ENCODE measurements around the gene C1orf210. TPM values are rescaled to one million over a fixed set of nuclear protein-coding genes. Genes with fewer than 3 reads are reported as not detected.

The C1orf210 gene
- total RNA-seq, 1 experiment from 2014 or later = 16.8 TPM

GRCh38 chr1:43280692-43281091 is 4.7 kb downstream of the C1orf210 start:
- H3K27me3 Mint-ChIP-seq (ENCODE audit: unreplicated experiment) = no peaks in the 10 kb centered on the region
- BruUV-seq (replicated peaks) = no TSS peak
- DNase-seq = no peak

GRCh38 chr1:43279666-43280065 is 5.7 kb downstream of the C1orf210 start:
- peaks cover 10% of the 10 kb centered on the region for H3K4me1 Mint-ChIP-seq (ENCODE audit: low read depth, unreplicated experiment)
- CTCF ChIA-PET = no interaction called here
- no TSS peak for BruUV-seq (replicated peaks)
- peaks cover 27% of the 10 kb centered on the region for H3K36me3 Mint-ChIP-seq (ENCODE audit: insufficient read depth, unreplicated experiment)
- intact Hi-C loops (cut with micrococcal nuclease; ENCODE audit: unreplicated experiment) = no loop called here
- no peak for TF ChIP-seq CTCF (IDR thresholded peaks at IDR 0.05; ENCODE audit: unreplicated experiment)
- DNase-seq = no peak
- H3K27ac Mint-ChIP-seq (ENCODE audit: unreplicated experiment) = no peak overlapping the region
- no peak overlapping the region for H3K4me3 Mint-ChIP-seq (ENCODE audit: low read depth, unreplicated experiment)
- H3K9me3 Mint-ChIP-seq (ENCODE audit: low read depth, unreplicated experiment) = no peaks in the 10 kb centered on the region
- H3K27me3 Mint-ChIP-seq (ENCODE audit: unreplicated experiment) = no peaks in the 10 kb centered on the region

More at GRCh38 chr1:43280692-43281091, 4.7 kb downstream of the C1orf210 start:
- CTCF ChIA-PET = interaction anchor here (0.6 kb wide), 1 partner anchor 108 kb away, joined by 6 read pairs; no protein-coding TSS in a partner anchor
- Mint-ChIP-seq H3K36me3 (ENCODE audit: insufficient read depth, unreplicated experiment) (peaks cover 31% of the 10 kb centered on the region), H3K4me3 (ENCODE audit: low read depth, unreplicated experiment) (no peak overlapping the region), H3K9me3 (ENCODE audit: low read depth, unreplicated experiment) (no peaks in the 10 kb centered on the region), H3K27ac (ENCODE audit: unreplicated experiment) (no peak overlapping the region), H3K4me1 (ENCODE audit: low read depth, unreplicated experiment) (peaks cover 21% of the 10 kb centered on the region)
- intact Hi-C loops (cut with micrococcal nuclease; ENCODE audit: unreplicated experiment) = no loop called here
- TF ChIP-seq CTCF (IDR thresholded peaks at IDR 0.05; ENCODE audit: unreplicated experiment) = no peak

GRCh38 chr1:43279161-43279560 is 6.2 kb downstream of the C1orf210 start:
- no peaks in the 10 kb centered on the region for H3K27me3 Mint-ChIP-seq (ENCODE audit: unreplicated experiment)
- intact Hi-C loops (cut with micrococcal nuclease; ENCODE audit: unreplicated experiment) = no loop called here
- TF ChIP-seq CTCF (IDR thresholded peaks at IDR 0.05; ENCODE audit: unreplicated experiment) = no peak
- peaks cover 27% of the 10 kb centered on the region for H3K36me3 Mint-ChIP-seq (ENCODE audit: insufficient read depth, unreplicated experiment)
- no peak overlapping the region for H3K27ac Mint-ChIP-seq (ENCODE audit: unreplicated experiment)
- BruUV-seq (replicated peaks) = no TSS peak
- CTCF ChIA-PET = no interaction called here
- DNase-seq = no peak
- no peak overlapping the region for H3K4me3 Mint-ChIP-seq (ENCODE audit: low read depth, unreplicated experiment)
- peaks cover 5% of the 10 kb centered on the region for H3K4me1 Mint-ChIP-seq (ENCODE audit: low read depth, unreplicated experiment)
- no peaks in the 10 kb centered on the region for H3K9me3 Mint-ChIP-seq (ENCODE audit: low read depth, unreplicated experiment)

- CTCF ChIA-PET = interaction anchor here (0.8 to 1.2 kb wide), 2 partner anchors 8 to 32 kb away, joined by 3 read pairs; partner anchors contain the start of gene C1orf210
- Mint-ChIP-seq H3K4me1 (ENCODE audit: low read depth, unreplicated experiment) (no peaks in the 10 kb centered on the region), H3K4me3 (ENCODE audit: low read depth, unreplicated experiment) (no peak overlapping the region)
These were observed 8.1 kb downstream of the C1orf210 start for GRCh38 chr1:43277116-43277876.

More at GRCh38 chr1:43277116-43277876, 8.1 kb downstream of the C1orf210 start:
- Mint-ChIP-seq H3K27ac (ENCODE audit: unreplicated experiment) (no peak overlapping the region), H3K9me3 (ENCODE audit: low read depth, unreplicated experiment) (no peaks in the 10 kb centered on the region), H3K27me3 (ENCODE audit: unreplicated experiment) (no peaks in the 10 kb centered on the region), H3K36me3 (ENCODE audit: insufficient read depth, unreplicated experiment) (peaks cover 32% of the 10 kb centered on the region)
- no peak for DNase-seq
- no TSS peak for BruUV-seq (replicated peaks)
- TF ChIP-seq CTCF (IDR thresholded peaks at IDR 0.05; ENCODE audit: unreplicated experiment) = no peak
- intact Hi-C loops (cut with micrococcal nuclease; ENCODE audit: unreplicated experiment) = no loop called here
